GM10266 (cell line): ENCODE data around the gene IKZF2.

Experiments used
- DNase-seq: peaks from one replicate; pipeline ENCODE4 v3.0.0; 2012; ENCODE audit errors: extremely low spot score
- CTCF ChIP-seq: IDR thresholded peaks from 2 replicates; pipeline ENCODE4 v1.5.1; 2012; ENCODE audit warnings: mild to moderate bottlenecking, low read depth; ENCODE audit not compliant: control insufficient read depth, insufficient read depth; ENCODE audit errors: missing control alignments

IKZF2 gene

GRCh38 chr2:213147538-213147937 lies 3.9 kb downstream of the IKZF2 start:
- no peak for DNase-seq
- TF ChIP-seq CTCF = no peak

GRCh38 chr2:213145715-213146242 lies 5.6 kb downstream of the IKZF2 start:
- no peak for TF ChIP-seq CTCF
- no peak for DNase-seq

- no peak for DNase-seq
- TF ChIP-seq CTCF = no peak
Observed at GRCh38 chr2:213137064-213137463, 14.3 kb downstream of the IKZF2 start.

- TF ChIP-seq CTCF = no peak
- DNase-seq = no peak
Observed at GRCh38 chr2:213129311-213129710, 22.1 kb downstream of the IKZF2 start.

GRCh38 chr2:213125646-213126347 lies 25.6 kb downstream of the IKZF2 start:
- no peak for DNase-seq
- TF ChIP-seq CTCF = no peak

GRCh38 chr2:213122725-213123124 lies 28.7 kb downstream of the IKZF2 start:
- DNase-seq = no peak
- TF ChIP-seq CTCF = no peak

GRCh38 chr2:213121690-213122089 lies 29.7 kb downstream of the IKZF2 start:
- no peak for TF ChIP-seq CTCF
- no peak for DNase-seq
